Keratinocyte (primary cell): ENCODE data around the gene ATP1A2.

ENCODE experiments used
- EZH2 ChIP-seq: IDR thresholded peaks from one replicate; pipeline ENCODE4 v1.6.1; 2012; ENCODE audit warnings: inconsistent platforms, mild to moderate bottlenecking, low read length, moderate library complexity
- TF ChIP-seq, protein P1 (sequence below), 3 experiments: IDR thresholded peaks in 1 of 3; conservative IDR thresholded peaks in 1 of 3; optimal IDR thresholded peaks in 1 of 3; 2 replicates in 2 of 3; 3 replicates in 1 of 3; pipeline versions ENCODE3 to v1.5.1; 2011; ENCODE audit warnings: low read length in 3 of 3, mild to moderate bottlenecking in 3 of 3, moderate library complexity in 2 of 3, control low read depth in 1 of 3, inconsistent platforms in 1 of 3; ENCODE audit not compliant: insufficient read depth in 2 of 3; ENCODE audit errors: extremely low read depth in 1 of 3

DNA sequence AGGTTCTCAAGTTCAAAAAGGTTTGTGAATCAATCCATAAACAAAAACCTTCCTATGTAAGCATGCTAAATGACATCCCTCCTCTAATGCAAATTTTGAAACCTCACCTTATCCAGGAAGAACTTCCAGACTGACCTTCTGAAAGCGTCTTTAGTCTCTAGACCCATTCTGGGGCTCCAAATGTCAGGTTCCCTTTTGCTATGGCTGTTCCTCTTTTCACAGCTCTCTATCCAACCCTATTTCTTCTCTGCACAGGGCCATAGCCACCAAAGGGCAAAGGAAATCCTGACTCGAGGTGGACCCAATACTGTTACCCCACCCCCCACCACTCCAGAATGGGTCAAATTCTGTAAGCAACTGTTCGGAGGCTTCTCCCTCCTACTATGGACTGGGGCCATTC is 39.2 kb downstream of the ATP1A2 start:
- TF ChIP-seq, protein P1, sequence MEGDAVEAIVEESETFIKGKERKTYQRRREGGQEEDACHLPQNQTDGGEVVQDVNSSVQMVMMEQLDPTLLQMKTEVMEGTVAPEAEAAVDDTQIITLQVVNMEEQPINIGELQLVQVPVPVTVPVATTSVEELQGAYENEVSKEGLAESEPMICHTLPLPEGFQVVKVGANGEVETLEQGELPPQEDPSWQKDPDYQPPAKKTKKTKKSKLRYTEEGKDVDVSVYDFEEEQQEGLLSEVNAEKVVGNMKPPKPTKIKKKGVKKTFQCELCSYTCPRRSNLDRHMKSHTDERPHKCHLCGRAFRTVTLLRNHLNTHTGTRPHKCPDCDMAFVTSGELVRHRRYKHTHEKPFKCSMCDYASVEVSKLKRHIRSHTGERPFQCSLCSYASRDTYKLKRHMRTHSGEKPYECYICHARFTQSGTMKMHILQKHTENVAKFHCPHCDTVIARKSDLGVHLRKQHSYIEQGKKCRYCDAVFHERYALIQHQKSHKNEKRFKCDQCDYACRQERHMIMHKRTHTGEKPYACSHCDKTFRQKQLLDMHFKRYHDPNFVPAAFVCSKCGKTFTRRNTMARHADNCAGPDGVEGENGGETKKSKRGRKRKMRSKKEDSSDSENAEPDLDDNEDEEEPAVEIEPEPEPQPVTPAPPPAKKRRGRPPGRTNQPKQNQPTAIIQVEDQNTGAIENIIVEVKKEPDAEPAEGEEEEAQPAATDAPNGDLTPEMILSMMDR (optimal IDR thresholded peaks at IDR 0.05 in 1 of 3, IDR thresholded peaks at IDR 0.05 in 1 of 3, conservative IDR thresholded peaks at IDR 0.05 in 1 of 3; ENCODE audit: extremely low read depth in 1 of 3, insufficient read depth in 2 of 3, low read length in 3 of 3): no peak
- no peak for TF ChIP-seq EZH2
